Bronchial epithelial cell (primary cell): Measurements from ENCODE around the gene ANKMY1. TPM values are rescaled to one million over a fixed set of nuclear protein-coding genes. Genes with fewer than 3 reads are reported as not detected.

Experiments used
- DNase-seq: peaks from one replicate; pipeline ENCODE4 v3.0.0-alpha.2; 2010; ENCODE audit warnings: low read depth
- FAIRE-seq: peaks from 2 replicates; lab custom pipeline; 2011; peaks lifted over from hg19 to GRCh38; lab: Jason Lieb, UNC
- H3K27me3 ChIP-seq: 2 replicates; pipeline ENCODE4 v1.5.1; 2011; ENCODE audit warnings: low read length; ENCODE audit not compliant: control insufficient read depth, insufficient read depth
- H3K36me3 ChIP-seq: 2 replicates; pipeline ENCODE4 v1.5.1; 2011; ENCODE audit warnings: low read length; ENCODE audit not compliant: control insufficient read depth, insufficient read depth
- H3K4me3 ChIP-seq: 2 replicates; pipeline ENCODE4 v1.5.1; 2011; ENCODE audit warnings: mild to moderate bottlenecking, low read depth, low read length, control low read depth
- CTCF ChIP-seq: IDR thresholded peaks from 2 replicates; pipeline ENCODE4 v1.5.1; 2011; ENCODE audit warnings: mild to moderate bottlenecking, moderate library complexity, low read length, control low read depth, inconsistent platforms; ENCODE audit not compliant: insufficient read depth, severe bottlenecking
- total RNA-seq: library from RNA; depleted of rRNA; stranded (reverse); fragments of >200 nt; gene quantifications from 2 replicates; pipeline ENCODE4 v1.2.1, GENCODE V29; 2014

Gene ANKMY1
- total RNA-seq, 1 donor from 2014 or later, result 15.8 TPM

GRCh38 chr2:240585681-240586197 is 28.0 kb upstream of the ANKMY1 start:
- Histone ChIP-seq H3K27me3 (no peaks in the 10 kb centered on the region), H3K36me3 (peaks cover 5% of the 10 kb centered on the region), H3K4me3 (peak overlapping the region; percentile 78)
- FAIRE-seq (no peak), DNase-seq (no peak)
- no peak for TF ChIP-seq CTCF

GRCh38 chr2:240585101-240585500 is 27.3 kb upstream of the ANKMY1 start:
- DNase-seq (no peak), FAIRE-seq (no peak)

GRCh38 chr2:240584486-240585031 is 26.8 kb upstream of the ANKMY1 start:
- H3K4me3 ChIP-seq, result no peak overlapping the region
- DNase-seq, result peak; percentile 29
- FAIRE-seq, result no peak

More at GRCh38 chr2:240585101-240585500, 27.3 kb upstream of the ANKMY1 start:
- H3K36me3 ChIP-seq, result peaks cover 5% of the 10 kb centered on the region
- H3K4me3 ChIP-seq, result peak overlapping the region; percentile 78
- H3K27me3 ChIP-seq, result no peaks in the 10 kb centered on the region
- TF ChIP-seq CTCF, result no peak

GRCh38 chr2:240583774-240584173 is 26.0 kb upstream of the ANKMY1 start:
- H3K36me3 ChIP-seq, result peaks cover 3% of the 10 kb centered on the region
- no peaks in the 10 kb centered on the region for H3K27me3 ChIP-seq
- FAIRE-seq (no peak), DNase-seq (no peak)
- H3K4me3 ChIP-seq, result no peak overlapping the region
- TF ChIP-seq CTCF, result no peak

More at GRCh38 chr2:240584486-240585031, 26.8 kb upstream of the ANKMY1 start:
- no peak for TF ChIP-seq CTCF
- Histone ChIP-seq H3K36me3 (peaks cover 4% of the 10 kb centered on the region), H3K27me3 (no peaks in the 10 kb centered on the region)

GRCh38 chr2:240582781-240583180 is 25.0 kb upstream of the ANKMY1 start:
- DNase-seq, result no peak
- peaks cover 8% of the 10 kb centered on the region for H3K36me3 ChIP-seq

More at GRCh38 chr2:240582781-240583180, 25.0 kb upstream of the ANKMY1 start:
- no peak overlapping the region for H3K4me3 ChIP-seq
- TF ChIP-seq CTCF, result no peak
- no peak for FAIRE-seq
- no peaks in the 10 kb centered on the region for H3K27me3 ChIP-seq
